HepG2 (cell line): Measurements from ENCODE around the gene C2. TPM values are rescaled to one million over a fixed set of nuclear protein-coding genes. Genes with fewer than 3 reads are reported as not detected.
A peak's percentile ranks its signal among the peaks of the same experiment; 100 is the strongest.

ENCODE experiments used
- AGO1 ChIP-seq: fragments of 200-400 bp; formaldehyde crosslinking; IDR thresholded peaks from 2 replicates; pipeline ENCODE4 v1.6.1; 2017; ENCODE audit warnings: mild to moderate bottlenecking, low read depth, low read length, moderate library complexity; ENCODE audit not compliant: poor library complexity, severe bottlenecking
- ATF2 ChIP-seq: sonication (generic); formaldehyde crosslinking; IDR thresholded peaks from 2 replicates; pipeline ENCODE4 v1.4.0; 2020; ENCODE audit warnings: missing genetic modification reagents
- BCL6 ChIP-seq: IDR thresholded peaks from 2 replicates; pipeline ENCODE4 v1.6.1; 2016; ENCODE audit warnings: missing genetic modification reagents, missing compliant biosample characterization
- CBX2 ChIP-seq, 2 experiments: fragments of 200-600 bp in 1 of 2; sonication (generic); formaldehyde crosslinking in 1 of 2; IDR thresholded peaks; 2 replicates each; pipeline versions ENCODE4 v1.7.0 to v1.8.1; 2018 to 2022; ENCODE audit warnings: low read depth in 2 of 2, low read length in 1 of 2, mild to moderate bottlenecking in 1 of 2, missing genetic modification reagents in 1 of 2
- CCDC6 ChIP-seq: sonication (generic); formaldehyde crosslinking; IDR thresholded peaks from 2 replicates; pipeline ENCODE4 v1.8.1; 2022; ENCODE audit warnings: mild to moderate bottlenecking, missing genetic modification reagents, moderate library complexity
- DDIT3 ChIP-seq: sonication (generic); formaldehyde crosslinking; IDR thresholded peaks from 2 replicates; pipeline ENCODE4 v1.4.0; 2020; ENCODE audit warnings: mild to moderate bottlenecking, missing genetic modification reagents
- FOXJ3 ChIP-seq: sonication (generic); formaldehyde crosslinking; IDR thresholded peaks from 2 replicates; pipeline ENCODE4 v1.4.0; 2020; ENCODE audit warnings: missing genetic modification reagents, mild to moderate bottlenecking, borderline replicate concordance
- GATAD2A ChIP-seq: IDR thresholded peaks from 2 replicates; pipeline ENCODE4 v1.6.1; 2016
- HNRNPLL ChIP-seq: fragments of 200-400 bp; formaldehyde crosslinking; IDR thresholded peaks from 2 replicates; pipeline ENCODE4 v1.6.1; 2017; ENCODE audit warnings: mild to moderate bottlenecking, low read depth, low read length; ENCODE audit not compliant: poor library complexity, severe bottlenecking
- HNRNPUL1 ChIP-seq: fragments of 200-400 bp; formaldehyde crosslinking; IDR thresholded peaks from 2 replicates; pipeline ENCODE4 v1.6.1; 2017; ENCODE audit warnings: low read depth, mild to moderate bottlenecking, low read length, moderate library complexity
- MBD4 ChIP-seq: IDR thresholded peaks from 2 replicates; pipeline ENCODE4 v1.6.1; 2012; ENCODE audit warnings: low read length, inconsistent platforms, borderline replicate concordance
- MYPOP ChIP-seq: sonication (generic); formaldehyde crosslinking; IDR thresholded peaks from 2 replicates; pipeline ENCODE4 v1.8.1; 2023; ENCODE audit warnings: mild to moderate bottlenecking, moderate library complexity, missing genetic modification reagents
- NCOA5 ChIP-seq: sonication (generic); formaldehyde crosslinking; IDR thresholded peaks from 2 replicates; pipeline ENCODE4 v1.4.0; 2020; ENCODE audit warnings: missing genetic modification reagents
- PAX8 ChIP-seq: sonication (generic); formaldehyde crosslinking; IDR thresholded peaks from 2 replicates; pipeline ENCODE4 v1.8.0; 2022; ENCODE audit warnings: mild to moderate bottlenecking, missing genetic modification reagents, borderline replicate concordance
- RERE ChIP-seq: IDR thresholded peaks from 2 replicates; pipeline ENCODE4 v1.6.1; 2016; ENCODE audit warnings: low read depth, missing genetic modification reagents, missing compliant biosample characterization
- RFXANK ChIP-seq: IDR thresholded peaks from 2 replicates; pipeline ENCODE4 v1.6.1; 2016
- SIX1 ChIP-seq: sonication (generic); formaldehyde crosslinking; IDR thresholded peaks from 2 replicates; pipeline ENCODE4 v1.4.0; 2020; ENCODE audit warnings: missing genetic modification reagents, borderline replicate concordance
- SYNCRIP ChIP-seq: fragments of 200-400 bp; formaldehyde crosslinking; IDR thresholded peaks from 2 replicates; pipeline ENCODE4 v1.6.1; 2018; ENCODE audit warnings: mild to moderate bottlenecking, low read depth, low read length; ENCODE audit not compliant: insufficient read depth
- ZFX ChIP-seq: sonication (generic); formaldehyde crosslinking; IDR thresholded peaks from 2 replicates; pipeline ENCODE4 v1.4.0; 2020; ENCODE audit warnings: mild to moderate bottlenecking, low read depth, missing genetic modification reagents, moderate library complexity
- ZNF343 ChIP-seq: sonication (generic); formaldehyde crosslinking; IDR thresholded peaks from 2 replicates; pipeline ENCODE4 v1.4.0; 2020; ENCODE audit warnings: mild to moderate bottlenecking, missing genetic modification reagents
- ZNF460 ChIP-seq: sonication (generic); formaldehyde crosslinking; IDR thresholded peaks from 2 replicates; pipeline ENCODE4 v1.5.1; 2020; ENCODE audit warnings: missing genetic modification reagents, mild to moderate bottlenecking, borderline replicate concordance
- ZNF724P ChIP-seq: sonication (generic); formaldehyde crosslinking; IDR thresholded peaks from 2 replicates; pipeline ENCODE4 v1.8.0; 2022; ENCODE audit warnings: missing genetic modification reagents, borderline replicate concordance
- polyA plus RNA-seq, 8 experiments: library from polyadenylated mRNA; depleted of rRNA in 3 of 8; stranded (reverse) in 7 of 8; unstranded in 1 of 8; fragments of >200 nt; fragmentation: Illumina TruSeq in 4 of 8; extraction: Trizol in 4 of 8; gene quantifications; 2 replicates each; pipeline versions ENCODE4 v1.2.1 to v1.2.3, GENCODE V29; 2011 to 2016; ENCODE audit warnings: low read depth in 4 of 8, missing spikeins in 1 of 8, mixed read lengths in 1 of 8; ENCODE audit not compliant: insufficient read depth in 1 of 8
- total RNA-seq, 5 experiments: library from RNA; depleted of rRNA; stranded (reverse); fragments of >200 nt; fragmentation: Illumina TruSeq; extraction: Trizol; gene quantifications; 2 replicates each; pipeline ENCODE4 v1.2.3, GENCODE V29; 2016; ENCODE audit warnings: low read depth in 1 of 5

Gene C2
- total and polyA plus RNA-seq, 2 of the 13 experiments (the other 11 are each of a cell fraction or from before 2014, with no cell fraction given): 165 to 307 TPM

- TF ChIP-seq RERE (no peak), SIX1 (no peak), MYPOP (no peak), ZNF343 (CRISPR knock-in tag) (no peak), ATF2 (CRISPR knock-in tag) (no peak), MBD4 (no peak), CBX2 (IDR thresholded peaks at IDR 0.05; ENCODE audit: low read depth, low read length) (no peak), CBX2 (CRISPR knock-in tag; IDR thresholded peaks at IDR 0.05; ENCODE audit: low read depth) (no peak), AGO1 (no peak), DDIT3 (CRISPR knock-in tag) (no peak), FOXJ3 (CRISPR knock-in tag) (no peak), CCDC6 (CRISPR knock-in tag) (0 out of 2 replicates have a peak, but pooled peaks have one; percentile 32), HNRNPUL1 (no peak), ZNF724P (CRISPR knock-in tag) (no peak), ZFX (CRISPR knock-in tag) (peak; percentile 56), HNRNPLL (no peak), NCOA5 (CRISPR knock-in tag) (no peak), BCL6 (CRISPR knock-in tag) (no peak), ZNF460 (CRISPR knock-in tag) (no peak), PAX8 (CRISPR knock-in tag) (no peak), SYNCRIP (no peak), GATAD2A (CRISPR knock-in tag) (no peak; the same call in 1 of the 2 replicates), RFXANK (CRISPR knock-in tag) (no peak)
Observed at GRCh38 chr6:31897612-31898382, 29.7 kb upstream of the C2 start, which contains the start of gene EHMT2 (continued).
